Measurements from ENCODE around the gene GPRIN1.
A peak's percentile ranks its signal among the peaks of the same experiment; 100 is the strongest.
"Not testable (repeated sequence)": the region's sequence is repeated elsewhere in the genome, so short reads cannot be mapped to it uniquely, and the experiment has no call there.

Gene GPRIN1

DNA sequence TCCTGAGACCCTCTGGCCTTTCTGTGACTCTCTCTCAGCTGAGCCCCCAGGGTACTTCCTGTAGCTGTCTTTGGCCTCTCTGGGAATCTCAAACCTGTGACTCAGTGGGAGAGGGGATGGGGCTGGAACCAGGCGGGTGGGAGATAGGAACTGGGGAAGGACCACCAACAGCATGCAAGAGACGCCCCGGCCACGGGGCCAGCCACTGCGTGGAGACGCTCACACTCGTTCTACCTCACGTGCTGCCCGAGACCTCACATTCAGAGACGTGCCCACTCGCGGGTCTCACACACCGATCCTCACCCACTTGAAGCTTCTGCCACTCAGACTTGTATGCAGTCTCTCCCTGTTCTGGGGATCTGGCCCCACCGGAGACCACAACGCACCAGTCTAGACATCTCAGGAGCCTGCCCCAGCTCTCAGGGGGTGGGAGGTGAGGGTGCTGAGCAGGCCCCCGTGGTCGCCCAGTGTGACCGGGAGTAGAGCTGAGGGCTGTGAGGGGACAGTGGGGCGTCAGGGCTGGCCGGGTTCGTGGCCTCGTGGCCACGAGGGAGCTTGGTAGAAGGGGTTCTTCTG, 13.8 kb downstream of the GPRIN1 start:
- FAIRE-seq = no peak

DNA sequence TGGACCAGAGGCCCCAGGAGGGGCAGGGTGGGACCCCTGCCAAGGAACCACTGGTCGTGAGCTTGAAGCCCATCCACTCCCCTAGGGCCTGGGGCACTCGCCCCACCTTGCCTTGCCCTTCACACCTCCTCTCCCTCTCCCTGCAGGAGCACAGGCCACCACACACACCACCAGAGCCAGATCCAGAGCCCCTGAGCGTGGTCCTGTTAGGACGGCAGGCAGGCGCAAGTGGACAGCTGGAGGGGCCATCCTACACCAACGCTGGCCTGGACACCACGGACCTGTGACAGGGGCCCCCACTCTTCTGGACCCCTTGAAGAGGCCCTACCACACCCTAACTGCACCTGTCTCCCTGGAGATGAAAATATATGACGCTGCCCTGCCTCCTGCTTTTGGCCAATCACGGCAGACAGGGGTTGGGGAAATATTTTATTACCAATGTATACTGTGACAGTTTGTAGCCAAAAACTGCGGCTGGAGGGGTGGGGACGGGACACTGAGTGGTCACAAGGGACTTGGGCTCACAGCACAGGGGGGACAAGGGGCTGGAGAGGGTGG, 14.5 kb downstream of the GPRIN1 start:
- no peak for FAIRE-seq

DNA sequence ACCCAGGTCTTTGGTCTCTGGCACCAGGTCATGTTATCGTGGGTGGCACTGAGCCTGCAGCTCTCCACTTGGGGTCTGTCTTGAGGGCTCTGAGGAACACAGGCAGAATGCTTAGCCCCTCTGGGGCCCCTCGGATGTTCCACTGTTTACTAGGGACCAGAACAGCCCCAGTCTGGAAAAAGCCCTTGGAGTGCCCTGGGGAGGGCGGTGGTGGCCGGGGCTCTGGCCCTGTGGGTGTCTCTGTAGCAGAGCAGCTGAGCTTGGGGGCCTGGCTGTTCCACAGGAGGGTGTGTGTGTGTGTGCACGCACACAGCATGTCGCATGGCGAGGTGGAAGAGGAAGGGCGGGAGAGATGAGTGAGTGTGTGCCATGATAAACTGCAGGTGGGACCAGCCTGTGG, 15.4 kb downstream of the GPRIN1 start:
- no peak for FAIRE-seq

DNA sequence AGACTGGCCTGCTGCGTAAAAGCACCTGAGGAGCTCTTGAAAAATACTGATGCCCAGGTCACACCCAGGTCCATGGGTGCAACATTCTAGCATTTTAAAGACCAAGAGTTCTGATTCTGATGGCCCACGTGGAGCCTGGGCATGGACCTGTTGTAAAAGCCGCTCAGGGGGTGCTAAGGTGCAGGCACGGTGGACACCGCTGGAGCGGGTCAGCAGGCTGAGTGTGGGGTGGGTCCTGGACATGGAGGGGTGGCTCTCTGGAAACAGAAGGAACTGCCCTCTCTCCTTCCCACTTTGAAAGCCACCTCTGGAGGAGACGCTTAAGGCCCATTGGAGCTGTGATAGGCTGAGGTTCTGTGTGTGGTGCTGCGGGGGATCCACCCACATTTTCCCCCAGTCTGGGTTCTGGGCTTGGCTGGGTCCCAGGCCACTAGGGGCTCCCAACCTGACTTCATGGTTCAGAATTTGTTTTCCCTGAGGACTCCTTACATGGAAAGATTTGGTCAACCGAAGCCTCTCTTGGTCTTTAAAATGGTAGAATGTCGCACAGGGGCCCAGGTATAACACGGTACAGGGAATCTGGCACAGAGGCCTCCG, 16.6 kb downstream of the GPRIN1 start:
- FAIRE-seq = no peak

DNA sequence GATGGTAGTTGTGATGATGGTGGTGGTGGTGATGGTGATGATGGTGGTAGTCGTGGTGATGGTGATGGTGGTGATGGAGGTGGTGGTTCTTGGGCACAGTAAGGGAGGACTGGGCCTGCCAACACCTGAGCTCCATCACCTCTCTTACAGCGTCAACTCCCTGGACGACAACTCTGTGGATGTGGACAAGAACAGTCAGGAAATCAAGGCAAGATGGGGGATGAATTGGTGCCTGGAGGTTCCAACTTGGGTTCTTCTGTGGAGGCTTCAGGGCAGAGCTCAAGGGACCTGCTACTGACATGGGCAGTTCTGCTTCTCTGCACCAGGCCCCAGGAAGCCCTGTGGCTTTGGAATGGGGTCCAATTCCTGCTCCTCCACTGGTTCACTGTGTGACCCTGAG, 17.4 kb downstream of the GPRIN1 start:
- FAIRE-seq = no peak

DNA sequence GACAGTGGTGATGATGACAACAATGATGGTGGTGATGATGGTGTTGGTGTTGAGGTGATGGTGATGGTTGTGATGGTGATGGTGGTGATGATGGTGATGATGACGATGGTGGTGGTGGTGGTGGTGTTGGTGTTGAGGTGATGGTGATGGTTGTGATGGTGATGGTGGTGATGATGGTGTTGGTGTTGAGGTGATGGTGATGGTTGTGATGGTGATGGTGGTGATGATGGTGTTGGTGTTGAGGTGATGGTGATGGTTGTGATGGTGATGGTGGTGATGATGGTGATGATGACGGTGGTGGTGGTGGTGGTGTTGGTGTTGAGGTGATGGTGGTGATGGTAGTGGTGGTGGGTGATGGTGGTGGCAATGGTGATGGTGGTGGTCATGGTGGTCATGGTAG, 18.3 kb downstream of the GPRIN1 start:
- not testable (repeated sequence) for FAIRE-seq

GRCh38 chr5:176590035-176590717, 19.8 kb downstream of the GPRIN1 start:
- FAIRE-seq = no peak

DNA sequence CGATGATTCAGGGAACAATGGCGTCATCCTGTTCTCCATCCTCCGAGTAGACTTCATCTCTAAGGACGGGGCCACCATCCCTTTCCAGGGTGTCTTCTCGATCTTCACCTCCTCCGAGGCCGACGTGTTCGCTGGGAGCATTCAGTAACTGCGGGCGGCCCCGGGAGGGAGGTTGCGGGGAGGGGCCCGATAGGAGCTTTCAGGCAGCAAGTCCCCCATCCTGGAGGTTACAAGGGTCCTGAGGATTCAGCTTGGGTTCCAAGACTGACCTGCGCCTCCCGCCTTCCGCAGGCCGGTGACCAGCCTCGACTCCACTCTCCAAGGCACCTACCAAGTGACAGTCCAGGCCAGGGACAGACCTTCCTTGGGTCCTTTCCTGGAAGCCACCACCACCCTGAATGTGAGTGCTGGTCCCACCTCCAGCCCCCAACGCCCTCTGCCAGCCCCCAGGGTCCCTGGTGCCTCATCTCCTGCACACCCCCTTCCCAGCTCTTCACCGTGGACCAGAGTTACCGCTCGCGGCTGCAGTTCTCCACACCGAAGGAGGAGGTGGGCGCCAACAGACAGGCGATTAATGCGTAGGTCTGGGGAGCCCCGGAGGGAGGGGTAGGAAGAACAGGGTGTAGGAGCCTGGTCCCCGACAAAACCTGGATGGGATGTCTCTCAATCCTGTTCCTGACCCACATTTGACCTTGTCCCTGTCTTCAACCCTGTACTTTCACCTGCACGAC, 20.8 kb downstream of the GPRIN1 start:
- FAIRE-seq = no peak

DNA sequence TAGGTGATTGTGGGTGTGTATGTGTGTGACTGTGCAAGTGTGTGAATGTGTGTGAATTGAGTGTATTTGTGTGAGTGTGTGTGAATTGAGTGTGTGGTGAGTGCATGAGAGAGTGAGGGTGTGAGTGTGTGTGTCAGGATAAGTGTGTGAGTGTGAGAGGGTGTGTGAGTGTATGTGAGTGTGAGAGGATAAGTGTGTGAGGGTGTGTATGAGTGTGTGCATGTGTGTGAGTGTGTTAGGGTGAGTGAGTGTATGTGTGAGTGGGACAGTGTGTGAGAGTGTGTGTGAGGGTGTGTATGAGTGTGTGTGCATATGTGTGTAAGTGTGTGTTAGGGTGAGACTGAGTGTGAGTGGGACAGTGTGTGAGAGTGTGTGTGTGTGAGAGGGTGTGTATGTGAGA, 21.7 kb downstream of the GPRIN1 start:
- no peak for FAIRE-seq

DNA sequence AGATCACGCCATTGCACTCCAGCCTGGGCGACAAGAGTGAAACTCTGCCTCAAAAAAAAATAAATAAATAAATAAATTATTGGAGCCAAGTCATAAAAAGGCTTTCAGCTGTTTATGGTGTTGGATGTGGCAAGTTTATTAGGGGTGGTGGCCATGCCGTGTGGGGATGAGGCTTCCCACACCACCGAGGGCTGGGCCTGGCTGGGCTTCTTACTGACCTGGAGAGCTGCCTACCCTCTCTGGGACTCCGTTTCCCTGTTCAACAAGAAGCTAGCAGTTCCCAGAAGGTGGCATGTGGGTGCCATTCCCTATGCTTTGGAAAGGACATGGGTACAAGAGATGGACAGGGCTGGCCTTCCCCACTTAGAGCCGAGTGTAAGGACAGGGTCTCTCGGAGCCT, 22.6 kb downstream of the GPRIN1 start:
- no peak for FAIRE-seq

- no peak for FAIRE-seq
Measured at GRCh38 chr5:176583076-176583475, 26.9 kb downstream of the GPRIN1 start.

- FAIRE-seq = no peak
Measured at GRCh38 chr5:176581361-176581760, 28.6 kb downstream of the GPRIN1 start.

DNA sequence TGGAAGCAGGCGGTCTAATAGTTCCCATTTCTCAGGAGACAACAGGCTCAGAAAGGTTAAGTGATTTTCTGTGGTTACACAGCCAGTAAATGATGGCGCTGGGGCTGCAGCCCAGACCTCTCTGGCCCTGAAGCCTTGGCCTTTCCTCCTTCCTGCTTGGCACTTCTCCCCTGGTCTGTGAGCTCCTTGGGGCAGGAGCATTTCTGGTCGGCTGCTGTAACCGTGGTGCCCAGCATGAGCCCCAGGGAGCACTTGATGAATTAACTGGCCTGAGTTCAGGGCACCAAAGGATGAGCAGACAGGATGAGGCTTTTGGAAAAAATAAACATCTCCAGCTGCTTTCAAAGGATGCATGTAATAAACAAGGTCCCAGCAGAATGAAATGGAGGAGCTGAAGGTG, 30.6 kb downstream of the GPRIN1 start:
- no peak for FAIRE-seq

GRCh38 chr5:176578391-176578808, 31.6 kb downstream of the GPRIN1 start:
- peak; percentile 82 for FAIRE-seq

GRCh38 chr5:176577312-176578176, 32.4 kb downstream of the GPRIN1 start:
- no peak for FAIRE-seq

GRCh38 chr5:176575488-176576422, 34.2 kb downstream of the GPRIN1 start:
- FAIRE-seq = no peak

DNA sequence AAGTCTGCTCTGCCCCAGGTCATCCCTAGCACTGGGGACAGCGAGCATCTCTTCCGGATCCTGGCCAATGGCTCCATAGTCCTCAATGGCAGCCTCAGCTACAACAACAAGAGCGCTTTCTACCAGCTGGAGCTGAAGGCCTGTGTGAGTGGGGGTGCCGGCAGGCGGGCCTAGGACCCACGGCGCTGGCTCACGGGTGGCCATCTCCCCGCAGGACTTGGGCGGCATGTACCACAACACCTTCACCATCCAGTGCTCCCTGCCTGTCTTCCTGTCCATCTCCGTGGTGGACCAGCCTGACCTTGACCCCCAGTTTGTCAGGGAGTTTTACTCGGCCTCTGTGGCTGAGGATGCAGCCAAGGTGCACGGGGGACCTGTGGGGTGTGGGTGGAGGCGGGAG, 34.9 kb downstream of the GPRIN1 start:
- FAIRE-seq = no peak

DNA sequence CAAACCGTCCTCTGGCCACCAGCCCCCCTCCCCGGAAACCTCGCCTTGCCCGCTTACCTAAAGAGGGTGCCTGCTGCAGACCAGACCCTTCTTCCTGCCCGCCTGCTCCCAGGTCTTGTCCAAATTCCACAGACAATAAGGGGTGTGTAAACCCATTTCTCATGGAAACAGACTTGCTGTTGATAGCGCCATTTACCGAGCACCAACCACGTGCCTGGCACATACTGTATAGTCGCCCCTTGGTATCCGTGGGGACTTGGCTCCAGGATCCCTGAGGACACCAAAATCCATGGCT, 35.7 kb downstream of the GPRIN1 start:
- FAIRE-seq = no peak

GRCh38 chr5:176573564-176574296, 36.2 kb downstream of the GPRIN1 start:
- FAIRE-seq = no peak

GRCh38 chr5:176570044-176570443, 39.9 kb downstream of the GPRIN1 start:
- no peak for FAIRE-seq

GRCh38 chr5:176568657-176569056, 41.3 kb downstream of the GPRIN1 start:
- no peak for FAIRE-seq

Data from G401.6 (cell line).